HUDEP-2 (cell line): ENCODE results near the gene TRIM44.
"Not testable (repeated sequence)": the region's sequence is repeated elsewhere in the genome, so short reads cannot be mapped to it uniquely, and the experiment has no call there.

Source experiments
- DNase-seq, 76 experiments: peaks; one replicate each; lab custom pipeline; 2025; ENCODE audit not compliant: unreplicated experiment in 76 of 76; lab: John Stamatoyannopoulos, UW

TRIM44 gene

DNA sequence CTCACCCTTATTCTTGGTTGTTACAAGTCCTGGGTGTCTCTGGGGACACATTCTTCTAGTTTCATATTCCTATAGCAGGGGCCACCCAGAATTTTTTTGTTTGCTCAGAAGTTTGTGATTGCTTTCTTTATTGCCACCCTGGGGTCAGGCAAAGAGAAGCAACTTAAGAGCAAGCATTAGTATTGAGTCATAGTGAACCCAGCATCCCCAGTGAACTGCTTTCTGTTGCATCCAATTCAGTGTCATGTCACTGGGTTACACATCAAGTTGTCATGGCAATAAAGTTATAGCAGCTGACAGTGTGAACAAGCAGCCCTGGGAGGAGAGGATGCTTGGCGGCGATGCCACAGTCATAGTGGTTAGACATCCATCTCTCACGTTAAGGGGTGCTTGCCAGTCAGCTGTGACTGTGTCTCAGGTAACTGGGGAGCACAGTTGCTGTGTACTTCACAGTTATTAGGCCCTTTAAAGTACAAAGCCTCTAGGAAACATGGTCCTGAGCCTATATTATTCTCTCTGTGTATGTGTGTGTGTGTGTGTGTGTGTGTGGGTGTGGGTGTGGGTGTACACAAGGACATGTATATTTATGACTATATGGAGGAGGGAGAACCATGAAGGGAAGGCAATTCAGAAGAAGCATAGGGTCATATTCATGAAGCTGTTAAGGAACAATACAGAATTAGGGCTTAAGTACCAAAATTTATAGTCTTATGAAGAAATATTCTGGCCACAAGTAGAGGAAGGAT, 52.5 kb downstream of the TRIM44 start:
- no peak for DNase-seq

GRCh38 chr11:35715677-35716076, 53.1 kb downstream of the TRIM44 start:
- not testable (repeated sequence) for DNase-seq

GRCh38 chr11:35717043-35717442, 54.5 kb downstream of the TRIM44 start:
- no peak for DNase-seq

- DNase-seq = no peak
These were observed 54.9 kb downstream of the TRIM44 start for GRCh38 chr11:35717520-35717919.

DNA sequence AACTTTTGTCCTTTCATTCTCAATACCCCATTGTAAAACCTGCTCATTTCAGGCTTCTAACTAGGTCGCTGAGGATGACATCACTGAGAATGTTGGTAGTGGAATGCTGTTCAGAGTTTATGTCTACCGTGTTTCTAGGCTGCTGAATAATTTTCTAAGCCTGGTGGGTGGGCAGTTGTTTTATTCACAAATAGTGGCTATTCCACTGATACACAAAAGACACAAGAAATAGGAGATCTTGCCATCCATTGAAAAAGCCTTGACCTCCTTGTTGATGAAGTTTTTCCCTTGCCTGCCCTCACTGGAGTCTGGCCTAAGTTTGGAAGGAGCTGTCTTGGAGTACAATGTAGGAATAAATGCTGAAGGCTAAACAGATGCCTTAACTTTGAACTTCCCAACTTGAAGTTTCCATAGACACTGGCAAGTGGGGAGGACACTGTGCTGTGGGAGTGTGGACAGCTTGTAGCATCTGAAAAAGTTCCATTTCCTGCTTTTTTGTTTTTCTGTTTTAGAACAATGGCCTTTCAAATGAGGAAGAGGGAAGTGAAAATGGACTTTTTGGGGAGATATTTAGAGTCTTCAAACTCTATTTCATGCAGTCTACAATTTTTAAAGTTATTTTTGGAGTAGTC, 59.2 kb downstream of the TRIM44 start:
- no peak for DNase-seq

- DNase-seq = no peak
These were observed 60.1 kb downstream of the TRIM44 start for GRCh38 chr11:35722641-35723040.

DNA sequence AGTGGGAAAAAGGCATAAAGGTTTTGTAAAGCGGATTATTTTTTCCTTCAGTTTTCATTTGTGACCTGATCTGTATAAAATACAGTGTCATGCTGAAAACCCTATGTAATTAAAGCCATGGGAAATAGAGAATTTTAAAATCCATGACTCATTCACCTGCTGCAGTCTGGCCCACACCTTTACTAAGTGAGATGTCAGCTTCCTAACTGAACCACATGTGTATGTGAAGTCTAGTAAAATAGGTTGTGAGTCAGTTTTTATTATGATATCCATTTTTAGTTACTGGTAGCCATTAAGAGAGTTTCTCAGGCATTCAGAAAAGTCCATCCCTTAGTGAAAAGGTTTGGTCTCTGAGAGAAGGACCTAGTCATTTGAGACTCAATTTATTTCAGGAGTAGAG, 60.9 kb downstream of the TRIM44 start:
- no peak for DNase-seq

DNA sequence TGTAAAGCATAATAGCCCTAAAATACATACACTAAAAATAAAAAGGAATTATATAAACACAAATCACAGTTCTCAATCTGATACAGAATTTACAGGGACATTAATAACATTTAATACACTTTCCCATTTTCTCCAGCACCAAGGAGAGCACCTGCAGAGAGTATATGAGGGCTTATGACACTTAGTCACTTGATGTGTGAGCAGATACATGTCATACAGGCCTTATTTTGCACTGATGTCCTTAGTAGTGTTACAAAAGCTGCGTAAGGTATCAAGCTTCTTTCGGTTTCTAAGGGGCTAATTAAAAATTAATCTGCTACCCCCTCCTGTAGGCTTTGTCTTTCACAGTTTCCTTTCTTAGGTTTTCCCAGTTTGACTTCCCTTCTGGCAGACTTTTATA, 61.3 kb downstream of the TRIM44 start:
- no peak for DNase-seq

DNA sequence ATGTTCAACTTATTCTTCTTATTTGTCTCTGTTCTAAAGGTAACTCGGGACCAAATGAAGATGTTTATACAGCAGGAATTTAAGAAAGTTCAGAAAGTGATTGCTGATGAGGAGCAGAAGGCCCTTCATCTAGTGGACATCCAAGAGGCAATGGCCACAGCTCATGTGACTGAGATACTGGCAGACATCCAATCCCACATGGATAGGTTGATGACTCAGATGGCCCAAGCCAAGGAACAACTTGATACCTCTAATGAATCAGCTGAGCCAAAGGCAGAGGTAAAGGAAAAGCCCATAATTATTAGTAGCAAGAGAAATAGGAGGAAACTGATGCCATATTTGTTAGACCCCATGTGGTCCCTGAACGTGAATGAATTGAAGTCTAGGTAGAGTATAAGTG, 63.3 kb downstream of the TRIM44 start:
- peak in 8 of 76 experiments; percentile 3 to 21 (median 12) for DNase-seq

DNA sequence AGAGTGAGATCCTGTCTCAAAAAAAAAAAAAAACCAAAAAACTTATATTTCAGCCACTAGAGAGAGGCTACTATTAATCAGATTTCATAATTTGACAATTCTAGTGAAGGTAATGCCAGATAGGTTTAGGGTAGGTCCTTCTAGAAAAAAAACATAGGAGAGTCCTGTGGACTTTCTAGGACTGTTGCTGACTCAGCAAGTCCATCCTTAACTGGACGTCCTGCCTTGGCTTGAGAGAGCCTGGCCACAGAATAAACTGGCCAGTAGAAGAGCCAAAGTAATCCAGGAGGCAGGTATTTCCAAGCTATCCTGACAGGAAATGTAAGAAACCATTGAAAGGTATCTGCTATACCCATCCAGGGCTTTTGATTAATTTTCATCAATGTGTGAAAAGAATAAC, 64.6 kb downstream of the TRIM44 start:
- DNase-seq = no peak

DNA sequence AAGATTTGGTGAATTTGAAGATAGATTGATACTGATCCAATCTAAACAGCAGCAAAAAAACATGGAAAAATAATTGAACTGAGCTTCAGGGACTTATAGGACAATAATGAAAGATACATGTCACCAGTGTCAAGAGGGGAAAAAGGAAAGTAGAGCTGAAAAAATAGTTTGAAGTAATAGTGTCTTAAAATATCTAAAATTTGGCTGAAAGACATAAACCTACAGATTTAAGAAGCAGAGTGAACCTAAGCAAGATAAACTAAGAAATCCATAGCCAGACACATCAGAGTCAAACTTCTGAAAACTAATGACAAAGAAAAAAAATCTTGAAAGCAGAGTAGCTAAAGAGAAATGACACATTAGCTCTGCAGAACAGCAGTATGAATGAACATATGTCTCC, 67.7 kb downstream of the TRIM44 start:
- no peak for DNase-seq

DNA sequence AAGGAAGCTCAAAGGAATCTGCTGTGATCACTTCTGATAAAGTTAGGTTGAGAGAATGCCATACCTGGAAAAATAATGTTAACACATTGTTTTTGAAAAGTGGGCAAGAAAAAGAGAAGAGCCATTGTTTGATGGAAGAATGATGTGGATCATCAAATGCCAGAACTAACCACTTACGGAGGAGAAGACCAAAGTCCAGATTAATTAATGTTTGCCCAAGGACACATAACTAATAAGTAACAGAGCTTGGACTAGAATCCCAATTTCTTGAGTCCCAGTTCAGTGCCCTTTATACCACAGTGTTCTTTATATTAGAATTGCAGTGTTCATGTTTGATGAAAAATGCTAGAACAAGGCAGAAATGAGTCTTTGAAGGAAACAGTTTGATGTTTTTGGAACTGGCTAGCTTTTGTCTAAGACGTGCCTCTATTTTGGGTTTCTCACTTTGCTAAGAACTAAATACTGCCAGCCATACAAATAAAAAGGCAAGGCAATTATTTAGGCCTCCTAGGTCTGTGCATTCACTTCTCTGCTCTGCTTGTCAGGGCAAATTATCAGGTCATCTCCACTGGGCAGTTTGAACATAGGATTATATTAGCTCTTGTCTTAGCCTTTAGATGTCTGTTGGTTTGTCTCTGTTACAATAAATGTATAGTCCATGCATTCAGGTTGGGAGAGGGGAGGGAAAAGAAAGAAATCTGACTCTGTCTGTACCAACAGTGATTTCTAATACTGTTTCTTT, 72.3 kb downstream of the TRIM44 start:
- no peak for DNase-seq

DNA sequence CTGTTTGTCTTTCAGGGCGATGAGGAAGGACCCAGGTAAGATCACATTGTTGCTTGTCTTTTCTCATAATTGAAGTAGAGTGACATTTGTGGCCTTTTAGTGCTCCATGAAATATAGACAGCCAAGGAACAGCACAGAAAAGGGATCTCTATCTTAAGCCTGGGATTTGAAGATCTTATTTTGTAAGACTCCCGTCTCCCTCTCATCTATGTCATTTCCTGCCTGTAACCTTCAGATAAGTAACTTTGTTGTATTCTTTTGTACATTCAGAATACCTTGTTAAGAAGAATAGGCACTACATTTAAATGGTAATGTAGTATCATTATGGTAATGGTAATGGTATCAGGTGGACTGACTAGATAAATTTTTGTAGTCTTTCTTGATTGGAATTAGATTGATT, 72.8 kb downstream of the TRIM44 start:
- no peak for DNase-seq

DNA sequence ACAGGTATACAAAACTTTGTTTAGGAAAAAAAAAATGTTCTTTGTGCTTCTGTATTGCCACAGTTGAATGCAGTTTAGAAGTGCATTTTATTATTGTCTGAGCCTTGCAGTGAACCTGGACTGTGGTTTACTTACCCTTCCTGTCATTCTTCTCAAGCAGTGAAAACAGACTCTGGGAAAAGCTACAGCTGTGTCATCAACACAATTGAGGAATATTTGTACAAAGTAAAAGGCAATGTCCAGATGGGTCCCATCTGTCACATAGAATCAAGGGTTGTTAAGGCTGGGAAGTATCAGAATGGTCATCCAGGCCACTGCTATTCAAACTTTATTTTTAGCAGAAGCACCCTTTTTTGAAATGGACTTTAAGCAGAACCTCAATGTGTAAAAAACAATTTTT, 73.3 kb downstream of the TRIM44 start:
- DNase-seq = no peak

DNA sequence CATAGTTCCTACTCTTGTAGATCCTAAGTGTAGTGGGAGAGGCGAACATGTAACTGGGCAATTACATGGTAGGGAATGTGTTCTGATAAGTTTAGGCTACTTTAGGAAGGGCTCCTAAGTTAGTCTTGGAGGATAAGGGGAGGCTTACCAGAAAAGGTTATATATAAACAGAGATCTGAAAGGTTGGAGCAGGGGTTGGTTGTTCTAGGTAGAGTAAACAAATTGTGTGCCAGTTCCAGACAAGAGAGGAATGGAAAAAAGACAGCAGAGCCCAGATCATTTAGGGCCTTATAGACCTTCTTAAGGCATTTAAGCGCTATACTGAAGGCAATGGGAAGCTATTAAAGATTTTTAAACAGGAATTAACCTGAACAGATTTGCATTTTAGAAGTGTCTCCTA, 74.4 kb downstream of the TRIM44 start:
- DNase-seq = no peak

- DNase-seq = no peak
These were observed 77.7 kb downstream of the TRIM44 start for GRCh38 chr11:35740061-35740799.

DNA sequence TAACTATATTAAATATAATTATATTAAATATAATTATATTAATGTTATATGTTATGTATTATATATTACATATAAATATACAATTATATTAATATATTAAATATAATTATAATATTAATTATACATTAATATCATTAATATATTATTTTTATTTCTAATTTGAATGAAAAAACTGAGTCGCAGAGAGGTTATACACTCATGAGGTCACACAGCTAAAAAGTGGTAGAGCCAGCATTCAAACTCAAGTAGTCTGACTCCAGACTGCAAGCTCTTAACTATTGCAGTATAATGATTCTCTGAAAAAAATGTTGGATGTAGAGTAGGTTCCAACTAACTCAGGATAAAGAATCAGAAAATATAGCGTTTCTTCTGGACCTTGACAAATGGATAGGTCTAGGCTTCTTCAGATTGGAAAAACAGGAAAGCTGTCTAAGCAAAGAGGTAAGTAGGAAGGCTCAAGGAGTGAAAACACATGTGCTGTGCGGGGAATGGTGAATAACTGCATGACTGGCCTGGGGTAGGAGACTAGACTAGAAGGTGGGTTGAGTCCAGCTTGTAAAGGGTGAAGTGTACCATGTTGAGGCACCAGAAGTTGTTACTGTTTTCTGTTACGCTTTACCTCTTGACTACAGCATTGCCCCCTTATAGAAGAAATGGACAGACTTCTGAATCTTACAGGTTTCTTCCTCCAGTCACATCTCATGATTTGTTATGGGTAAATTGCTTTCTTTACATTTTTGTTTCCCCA, 80.3 kb downstream of the TRIM44 start:
- DNase-seq = no peak

- DNase-seq = no peak
These were observed 84.0 kb downstream of the TRIM44 start for GRCh38 chr11:35746356-35747153.

DNA sequence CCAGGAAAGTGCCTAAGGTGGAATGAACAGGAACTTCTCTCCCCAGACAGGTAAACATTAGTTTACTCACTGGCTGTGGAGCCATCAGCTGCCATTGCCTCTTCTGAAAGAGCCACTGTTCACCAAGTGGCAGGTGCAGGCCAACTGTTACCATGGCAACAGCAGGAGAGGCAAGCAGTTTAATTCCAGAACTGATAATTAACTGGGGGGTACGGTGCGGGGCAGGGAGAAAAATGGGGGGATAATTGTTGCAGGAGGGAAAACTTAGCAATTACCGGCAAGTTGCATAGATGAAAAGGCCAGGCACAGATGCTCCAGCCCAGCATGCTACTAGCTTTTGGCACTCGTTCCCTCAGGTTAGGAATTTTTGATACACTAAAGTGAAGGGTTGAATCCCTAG, 85.1 kb downstream of the TRIM44 start:
- DNase-seq = no peak

- no peak for DNase-seq
These were observed 86.1 kb downstream of the TRIM44 start for GRCh38 chr11:35748644-35749043.
